HG03196 (cell line): ENCODE results near the gene RRM2.
"Not testable (repeated sequence)": the region's sequence is repeated elsewhere in the genome, so short reads cannot be mapped to it uniquely, and the experiment has no call there.

Source experiments
- ATAC-seq: cut with Tn5 transposase; IDR thresholded peaks from one replicate; pipeline ENCODE4 v1.9.1; 2021; ENCODE audit not compliant: unreplicated experiment

RRM2 gene

DNA sequence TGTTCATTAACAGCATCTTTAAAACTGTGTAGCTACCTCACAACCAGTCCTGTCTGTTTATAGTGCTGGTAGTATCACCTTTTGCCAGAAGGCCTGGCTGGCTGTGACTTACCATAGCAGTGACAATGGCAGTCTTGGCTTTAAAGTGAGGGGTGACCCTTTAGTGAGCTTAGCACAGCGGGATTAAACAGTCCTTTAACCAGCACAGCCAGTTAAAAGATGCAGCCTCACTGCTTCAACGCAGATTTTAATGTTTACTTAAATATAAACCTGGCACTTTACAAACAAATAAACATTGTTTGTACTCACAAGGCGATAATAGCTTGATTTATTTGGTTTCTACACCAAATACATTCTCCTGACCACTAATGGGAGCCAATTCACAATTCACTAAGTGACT, 7.0 kb downstream of the RRM2 start:
- no peak for ATAC-seq

DNA sequence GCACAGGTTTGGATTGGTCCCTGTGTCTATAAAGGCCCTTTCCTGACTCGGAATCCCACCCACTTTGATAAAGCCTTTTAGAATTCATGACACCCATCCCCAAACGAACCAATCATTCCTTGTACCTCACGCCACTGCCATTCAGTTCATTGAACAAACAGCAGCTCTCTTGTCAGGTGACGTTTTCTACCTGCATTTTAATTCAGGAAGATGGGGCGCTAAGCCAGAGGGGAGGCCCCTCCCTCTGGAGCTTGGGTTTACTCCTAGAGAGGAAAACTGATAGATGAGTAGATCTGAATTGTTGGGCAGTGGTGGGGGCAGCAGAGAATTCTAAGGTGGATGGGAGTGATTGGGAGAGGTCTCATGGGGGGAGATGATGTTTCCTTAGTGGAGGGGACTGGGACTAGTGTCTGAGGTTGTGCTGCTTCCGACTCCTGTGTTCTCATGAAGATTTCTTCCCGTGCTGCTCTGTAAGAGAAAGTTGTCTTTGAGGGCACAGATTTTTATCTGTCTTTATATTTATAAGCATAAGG, 9.6 kb downstream of the RRM2 start:
- no peak for ATAC-seq

DNA sequence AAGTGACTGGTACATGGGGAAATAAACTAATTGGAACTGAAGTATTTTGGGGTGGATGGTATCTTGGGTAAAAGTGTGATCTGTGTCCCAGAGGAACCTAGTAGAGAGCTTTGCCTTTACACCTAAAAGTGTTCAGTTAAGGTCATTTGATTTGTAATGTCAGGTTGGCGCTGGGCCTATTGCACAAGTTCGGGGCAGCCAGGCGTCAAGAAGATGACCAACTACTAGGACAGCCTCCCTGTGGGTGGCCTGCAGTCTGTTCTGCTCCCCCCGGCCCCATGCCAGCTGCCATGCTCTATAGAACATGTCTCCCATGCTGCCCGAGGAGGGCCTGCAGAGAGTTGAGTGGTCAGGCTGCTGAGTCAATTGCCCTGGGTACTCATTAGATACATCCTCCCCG, 10.1 kb downstream of the RRM2 start:
- no peak for ATAC-seq

DNA sequence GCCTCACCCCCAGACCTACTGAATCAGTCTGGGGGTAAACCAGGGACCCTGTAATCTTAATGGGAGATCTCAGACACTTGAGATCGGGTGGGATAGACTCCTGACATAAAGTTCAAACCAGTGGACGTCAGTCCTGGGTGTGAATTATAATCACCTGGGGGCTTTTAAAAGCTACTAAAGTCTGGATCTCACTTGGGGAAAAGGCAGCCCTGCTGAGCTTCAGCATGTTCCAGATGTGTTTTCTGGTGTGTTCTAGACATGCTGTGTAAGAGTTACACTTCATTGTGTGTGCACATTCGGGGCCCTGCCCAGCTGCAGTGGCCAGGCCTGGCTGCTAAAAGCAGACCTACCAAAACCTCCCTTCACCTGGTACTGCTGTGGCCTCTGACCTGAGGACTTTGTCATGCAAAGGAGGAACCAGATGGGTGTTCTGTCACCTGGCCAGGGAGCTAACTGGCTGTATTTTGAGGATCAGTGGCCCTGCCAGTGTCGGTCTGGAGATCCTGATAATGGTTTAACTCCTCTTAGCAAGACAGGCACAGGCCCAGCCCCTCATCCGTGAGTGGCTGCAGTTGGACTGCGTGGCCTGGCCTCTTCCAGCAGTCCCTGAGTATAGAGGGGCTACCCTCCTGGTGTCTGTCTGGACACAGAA, 10.6 kb downstream of the RRM2 start:
- ATAC-seq = no peak

DNA sequence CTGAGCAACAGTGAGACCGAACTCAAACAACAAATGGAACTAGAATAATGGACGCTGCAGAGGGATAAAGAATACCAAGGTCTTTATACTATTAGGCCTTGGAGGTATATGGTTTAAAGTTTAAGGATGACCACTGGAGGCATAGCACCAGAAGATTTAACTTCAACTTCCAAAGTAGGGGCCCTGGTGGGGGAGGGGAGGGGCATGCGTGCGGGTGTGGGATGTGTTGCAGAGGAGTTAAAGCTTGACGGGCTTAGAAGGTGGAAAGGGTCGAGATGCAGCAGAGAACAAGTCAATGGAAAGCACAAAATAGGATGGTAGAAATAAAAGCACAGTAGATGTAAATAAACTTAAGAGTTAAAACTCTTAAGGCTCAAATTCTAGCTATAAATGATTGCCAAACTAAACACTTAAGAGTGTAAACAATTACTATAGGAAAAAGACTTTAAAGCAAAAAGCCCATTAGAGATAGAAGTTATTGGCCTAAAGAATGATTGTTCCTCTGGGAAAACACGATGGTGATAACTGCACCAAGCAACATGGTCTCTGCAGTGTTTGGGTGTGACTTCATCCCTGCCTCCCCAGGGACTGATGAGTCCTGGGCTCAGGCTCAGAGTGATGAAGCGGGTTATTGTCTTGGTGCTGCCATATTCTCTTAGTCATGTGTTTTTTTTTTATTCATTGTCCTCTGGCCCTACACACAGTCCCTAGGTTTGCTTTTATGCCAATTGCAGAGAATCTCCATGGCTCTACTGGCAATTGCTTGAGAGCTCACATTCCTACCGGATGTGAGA, 13.0 kb downstream of the RRM2 start:
- no peak for ATAC-seq

DNA sequence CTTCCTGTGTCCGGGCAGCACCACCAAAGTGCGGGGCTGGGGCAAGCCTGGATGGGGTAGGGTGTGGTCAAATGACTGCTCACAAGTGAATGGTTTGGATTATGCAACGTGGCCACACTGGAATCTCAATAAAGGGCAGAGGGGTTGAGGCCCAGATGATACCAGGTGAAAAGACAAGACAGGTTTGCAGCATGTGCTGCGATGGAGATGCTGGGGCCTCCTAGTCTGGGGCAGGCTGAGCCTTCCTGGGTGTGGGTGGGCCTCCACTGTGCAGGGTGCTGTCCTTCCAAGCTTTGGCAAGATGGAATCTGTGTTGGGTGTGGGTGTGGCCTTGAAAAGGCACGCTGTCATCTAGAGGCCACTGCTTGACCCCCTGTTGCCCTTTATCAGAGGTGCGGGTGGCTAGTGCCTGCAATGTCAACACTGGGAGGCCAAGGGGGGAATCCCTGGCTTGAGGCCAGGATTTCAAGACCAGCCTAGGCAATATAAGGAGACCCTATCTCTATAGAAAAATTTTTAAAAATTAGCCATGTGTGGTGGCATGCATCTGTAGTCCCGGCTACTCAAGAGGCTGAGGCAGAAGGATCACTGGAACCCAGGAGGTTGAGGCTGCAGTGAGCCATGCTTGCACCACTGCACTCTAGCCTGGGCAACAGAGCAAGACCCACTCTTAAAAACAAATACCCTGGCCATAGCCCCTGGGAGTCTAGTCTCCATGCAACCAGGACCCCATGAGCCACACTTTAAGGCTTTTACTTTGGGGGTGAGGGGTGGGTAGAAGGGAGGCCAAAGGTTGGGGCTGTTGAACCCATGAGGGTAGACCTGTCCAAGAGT, 13.8 kb downstream of the RRM2 start:
- ATAC-seq = no peak

DNA sequence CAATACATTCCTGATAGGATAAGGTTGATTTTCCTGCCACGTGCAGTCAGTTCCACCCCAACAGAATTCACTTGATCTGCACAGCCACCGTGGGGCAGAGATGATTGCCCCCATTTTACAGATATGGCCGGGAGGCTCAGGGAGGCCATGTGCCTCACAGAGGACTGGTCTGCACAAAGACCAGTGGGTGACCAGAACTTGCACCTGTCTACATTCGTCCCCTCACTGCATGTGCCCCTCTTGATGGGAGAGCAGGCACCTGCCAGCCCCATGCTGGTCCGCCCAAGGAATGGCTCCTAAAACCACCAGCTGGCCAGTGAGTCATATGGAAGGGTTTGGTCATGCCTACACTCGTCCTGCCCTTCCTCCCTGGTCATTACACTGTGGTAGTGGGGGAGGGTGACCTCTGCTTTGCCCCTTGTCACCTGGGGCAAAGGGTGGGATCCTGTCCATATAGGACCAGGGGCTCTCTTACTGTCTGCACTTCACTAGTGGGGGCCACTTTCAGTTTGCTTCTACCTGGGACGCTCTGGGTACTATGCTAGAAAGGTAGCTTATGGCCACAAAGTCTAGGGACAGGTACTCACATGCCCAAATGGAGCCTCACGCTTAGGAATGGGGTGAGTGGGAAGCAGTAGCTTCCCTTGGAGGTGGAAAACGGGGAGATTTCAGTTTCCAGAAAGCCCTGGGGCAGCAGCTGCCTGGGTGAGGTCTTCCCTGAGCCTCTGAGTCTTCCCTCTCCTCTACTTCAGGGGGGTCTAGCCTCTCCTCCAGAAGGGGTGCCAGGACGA, 14.7 kb downstream of the RRM2 start:
- no peak for ATAC-seq

DNA sequence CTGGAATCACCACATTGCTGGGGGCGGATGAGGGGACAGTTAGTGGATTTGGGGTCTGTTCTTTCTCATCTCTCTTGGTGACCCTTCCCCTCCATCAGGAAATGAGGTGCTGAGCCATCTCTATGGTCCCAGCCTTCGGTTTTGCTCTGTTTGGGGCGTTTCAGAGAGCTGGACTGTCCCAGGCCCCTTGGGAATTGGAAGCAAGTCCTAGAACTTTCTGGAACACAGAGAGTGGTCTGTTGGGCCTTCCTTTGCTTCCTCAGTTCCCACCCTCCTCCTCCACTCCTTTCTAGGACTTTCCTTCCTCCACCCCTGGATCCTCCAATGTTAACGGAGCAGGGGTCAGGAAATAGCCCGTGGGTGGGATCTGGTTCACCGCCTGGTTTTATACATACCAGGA, 17.0 kb downstream of the RRM2 start:
- no peak for ATAC-seq

DNA sequence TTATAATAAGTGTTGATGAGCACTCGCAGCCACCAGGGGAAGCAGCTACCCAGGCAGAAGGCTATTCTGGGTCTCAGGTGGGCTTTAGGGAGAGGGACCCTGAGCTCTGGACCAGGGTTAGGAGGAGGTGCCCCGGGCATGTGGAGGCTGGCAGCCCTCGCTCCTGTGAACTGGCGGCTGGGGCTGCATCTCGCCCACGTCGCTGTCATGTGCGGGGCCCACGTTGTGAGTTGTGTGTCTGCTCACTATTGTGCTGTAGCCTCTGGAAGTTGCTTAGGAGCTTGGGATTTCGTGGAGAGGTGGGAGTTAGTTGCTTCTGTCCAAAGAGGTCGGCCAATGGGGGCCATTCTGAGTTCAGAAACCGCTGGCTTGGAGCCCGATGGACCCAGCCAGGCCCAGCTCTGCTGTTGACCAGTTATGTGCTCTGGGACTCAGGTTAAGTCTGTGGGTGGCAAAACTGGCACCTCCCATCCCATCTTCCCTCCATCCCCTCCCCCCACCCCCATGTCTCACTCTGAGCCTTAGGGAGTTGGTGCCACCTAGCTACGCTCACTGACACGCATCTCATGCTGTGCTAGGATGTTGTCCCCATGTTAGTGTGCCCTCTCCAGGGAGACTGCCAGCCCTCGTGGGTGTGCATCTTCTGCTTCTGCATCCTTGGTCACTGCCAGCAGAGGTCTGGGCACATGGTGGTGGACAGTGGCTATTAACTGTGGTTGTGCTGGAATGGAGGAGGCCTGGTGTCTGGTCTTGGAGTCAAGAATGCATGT, 18.5 kb downstream of the RRM2 start:
- no peak for ATAC-seq

DNA sequence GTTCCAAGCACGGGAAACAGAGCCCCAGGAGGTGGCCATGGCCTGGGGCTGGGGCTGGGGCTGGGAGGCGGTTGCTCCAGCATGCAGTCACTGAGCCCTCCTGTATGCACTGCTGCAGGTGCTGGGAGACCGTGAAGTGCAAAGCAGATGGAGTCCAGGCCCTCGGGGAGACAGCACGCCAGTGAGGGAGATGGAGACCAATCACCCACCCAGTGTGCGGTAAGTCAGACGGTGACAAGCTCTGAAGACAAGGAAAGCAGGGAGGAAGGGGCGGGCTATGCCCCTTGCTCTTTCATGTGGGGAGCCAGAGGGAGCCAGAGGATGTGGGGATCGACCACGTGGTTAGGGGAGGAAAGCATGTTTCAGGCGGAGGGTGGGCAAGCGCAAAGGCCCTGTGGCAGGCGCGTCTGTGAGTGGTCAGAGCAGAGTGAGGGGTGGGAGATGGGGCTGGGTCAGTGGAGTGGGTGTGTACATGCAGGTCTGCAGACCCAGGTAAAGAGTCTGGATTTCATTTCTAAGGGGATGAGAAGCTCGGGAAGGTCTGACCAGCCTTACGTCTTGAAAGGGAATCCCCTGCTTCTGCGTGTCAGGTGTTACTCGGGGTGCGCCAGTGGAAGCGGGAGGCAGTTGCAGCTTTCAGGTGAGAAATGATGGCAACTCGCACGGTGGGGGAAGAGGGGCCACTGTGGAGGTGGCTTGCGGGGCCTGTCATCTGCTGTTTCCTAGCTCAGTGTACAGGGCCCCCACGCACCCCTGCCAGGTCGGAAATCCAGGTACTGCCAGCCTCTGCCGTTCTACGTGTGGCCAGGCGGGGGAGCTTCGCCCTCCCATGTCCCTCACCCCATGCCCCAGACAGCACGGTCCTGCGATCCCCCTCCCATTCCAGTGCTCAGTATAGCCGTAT, 19.4 kb downstream of the RRM2 start:
- no peak for ATAC-seq

DNA sequence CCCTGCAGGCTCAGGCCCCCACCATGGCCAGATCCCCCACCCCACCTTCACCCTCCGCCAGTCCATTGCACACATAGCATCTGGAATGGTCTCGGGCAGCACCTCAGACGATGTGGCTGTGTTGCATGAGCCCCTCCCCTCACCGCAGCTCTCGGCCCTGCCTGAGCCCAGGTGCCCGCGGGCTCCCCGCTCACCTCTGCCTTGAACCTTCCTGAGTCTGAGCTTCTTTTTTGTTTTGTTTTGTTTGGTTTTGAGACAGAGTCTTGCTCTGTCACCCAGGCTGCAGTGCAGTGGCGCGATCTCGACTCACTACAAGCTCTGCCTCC, 20.1 kb downstream of the RRM2 start:
- no peak for ATAC-seq

DNA sequence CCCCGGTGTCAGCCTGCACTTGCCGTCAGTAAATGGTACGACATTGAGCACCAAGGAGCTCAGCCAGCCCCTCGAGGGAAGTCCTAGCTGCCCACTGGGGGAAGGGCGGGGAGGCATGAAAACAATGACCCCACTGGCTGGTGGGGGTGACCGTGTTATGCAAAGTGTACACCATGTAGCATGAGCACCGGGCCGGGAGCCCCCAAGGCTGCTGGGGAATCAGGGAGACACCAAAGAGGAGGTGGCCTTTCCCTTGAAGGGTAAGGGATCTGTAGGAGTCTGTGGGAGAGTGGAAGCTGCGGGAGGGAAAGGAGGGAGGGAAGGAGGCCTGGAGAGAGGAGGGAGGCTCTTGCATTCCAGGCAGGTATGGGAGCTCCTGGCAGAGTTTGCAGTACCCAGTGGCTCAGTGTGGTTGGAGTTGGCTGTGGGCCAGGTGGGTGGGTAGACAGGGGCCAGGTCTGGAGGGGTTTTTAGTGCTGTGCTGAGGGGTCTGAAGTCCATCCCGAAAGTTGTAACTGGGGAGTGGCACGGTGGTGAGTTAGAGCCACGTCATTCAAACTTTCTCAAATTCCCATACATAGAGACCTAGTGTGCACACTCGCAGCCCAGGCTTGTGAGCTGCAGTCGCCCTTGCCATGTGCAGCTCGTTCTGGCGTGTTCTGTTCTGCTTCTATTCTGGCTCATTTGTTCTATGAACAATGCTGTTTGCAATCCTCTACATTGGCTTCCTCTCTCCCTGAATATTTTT, 22.4 kb downstream of the RRM2 start:
- ATAC-seq = no peak

DNA sequence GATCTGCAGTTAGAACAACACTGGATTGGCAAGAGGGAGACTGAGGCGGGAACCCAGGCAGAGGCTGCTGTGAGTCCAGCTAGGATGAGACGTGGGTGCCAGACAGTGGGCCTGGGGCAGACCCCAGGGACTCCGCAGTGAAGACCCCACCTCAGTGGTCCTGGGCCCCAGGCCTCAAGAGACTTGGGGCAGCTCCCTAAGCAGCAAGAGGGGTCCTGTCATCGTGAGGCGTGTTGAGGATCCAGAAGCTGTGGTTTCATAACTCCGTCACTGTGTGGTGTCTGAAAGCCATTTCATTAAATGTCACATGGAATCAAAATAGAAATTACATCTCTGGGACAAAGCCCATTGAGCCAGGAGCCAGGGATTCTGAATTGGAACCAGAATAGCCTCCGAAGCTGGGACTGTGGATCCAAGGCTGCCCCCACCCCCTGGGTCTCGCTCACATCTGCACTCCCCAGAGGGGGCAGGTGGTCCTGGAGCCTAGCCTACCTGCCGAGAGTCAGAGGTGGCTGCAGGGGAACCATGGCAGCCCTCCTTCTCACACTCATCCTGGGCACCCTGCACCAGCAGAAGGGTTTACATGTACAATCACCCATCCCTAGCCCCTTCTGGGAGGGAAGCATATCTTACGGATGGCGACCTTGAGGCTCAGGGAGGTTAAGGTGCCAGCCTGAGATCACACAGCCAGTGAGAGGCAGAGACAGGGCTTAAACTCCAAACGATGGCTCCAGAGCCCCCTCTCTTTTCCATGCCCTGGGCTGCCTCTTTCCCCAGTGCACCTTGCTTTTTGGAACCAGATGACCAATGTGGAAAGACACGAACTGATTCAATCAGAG, 23.2 kb downstream of the RRM2 start:
- ATAC-seq = no peak

DNA sequence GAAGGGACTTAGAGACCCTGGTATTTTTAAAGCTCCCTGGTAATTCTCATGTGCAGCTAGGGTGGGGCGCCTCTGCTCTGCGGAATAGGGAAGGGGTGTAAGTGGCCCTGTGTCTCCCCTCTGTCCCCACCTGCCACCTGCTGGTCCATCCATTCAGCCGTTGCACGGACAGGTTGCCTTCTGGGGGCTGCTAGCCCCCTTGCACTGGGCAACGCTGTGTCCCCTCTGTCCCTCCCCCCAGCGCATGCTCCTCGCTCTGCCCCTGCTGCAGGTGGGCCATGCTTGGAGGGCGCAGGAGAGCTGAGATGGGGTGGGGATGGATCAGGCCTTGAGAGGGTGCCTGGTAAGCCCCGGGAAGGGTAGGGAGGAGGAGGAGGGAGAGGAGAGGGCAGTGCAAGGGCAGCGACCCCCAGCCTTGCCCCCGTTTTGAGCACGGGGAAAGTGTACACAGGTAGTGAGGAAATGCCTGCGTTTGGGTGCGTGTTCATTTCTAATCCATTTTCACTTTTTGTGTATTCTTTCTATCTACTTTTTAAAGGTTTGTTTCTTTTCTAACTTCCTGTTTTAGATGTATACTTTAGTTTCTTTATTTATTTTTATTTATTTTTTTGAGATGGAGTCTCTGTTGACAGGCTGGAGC, 23.9 kb downstream of the RRM2 start:
- no peak for ATAC-seq

DNA sequence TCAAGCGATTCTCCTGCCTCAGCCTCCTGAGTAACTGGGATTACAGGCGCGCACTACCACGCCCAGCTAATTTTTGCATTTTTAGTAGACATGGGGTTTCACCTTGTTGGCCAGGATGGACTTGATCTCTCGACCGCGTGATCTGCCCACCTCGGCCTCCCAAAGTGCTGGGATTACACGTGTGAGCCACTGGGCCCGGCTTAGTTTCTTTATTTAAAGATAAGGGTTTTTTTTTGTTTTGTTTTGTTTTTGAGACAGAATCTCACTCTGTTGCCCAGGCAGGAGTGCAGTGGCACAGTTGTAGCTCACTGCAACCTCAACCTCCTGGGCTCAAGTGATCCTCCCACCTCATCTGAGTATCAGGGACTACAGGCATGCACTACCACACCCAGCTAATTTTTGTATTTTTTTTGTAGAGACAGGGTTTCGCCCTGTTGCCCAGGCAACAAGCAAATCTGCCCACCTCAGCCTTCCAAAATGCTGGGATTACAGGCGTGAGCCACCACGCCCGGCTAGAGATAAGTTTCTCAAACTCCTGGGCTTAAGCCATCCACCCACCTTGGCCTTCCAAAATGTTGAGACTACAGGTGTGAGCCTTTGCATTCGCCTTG, 24.6 kb downstream of the RRM2 start:
- not testable (repeated sequence) for ATAC-seq

DNA sequence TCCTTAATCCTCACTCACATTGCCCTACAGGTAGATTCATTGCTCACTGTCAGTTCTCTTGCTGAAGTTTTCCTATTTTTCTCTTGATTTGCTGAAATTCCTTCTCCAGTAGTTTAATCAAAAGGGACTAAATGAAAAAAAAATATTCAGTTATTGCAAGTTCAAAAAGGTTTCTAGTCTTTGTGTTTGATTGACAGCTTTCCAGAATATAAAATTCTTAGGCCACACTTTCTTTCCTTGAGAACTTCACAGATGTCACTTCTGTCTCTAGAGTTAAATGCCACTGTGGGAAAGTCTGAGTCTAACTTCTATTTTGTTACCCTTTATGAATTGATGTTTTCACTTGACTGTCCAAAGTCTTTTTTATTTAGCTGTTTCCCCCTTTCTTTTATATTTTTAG, 25.7 kb downstream of the RRM2 start:
- ATAC-seq = no peak

DNA sequence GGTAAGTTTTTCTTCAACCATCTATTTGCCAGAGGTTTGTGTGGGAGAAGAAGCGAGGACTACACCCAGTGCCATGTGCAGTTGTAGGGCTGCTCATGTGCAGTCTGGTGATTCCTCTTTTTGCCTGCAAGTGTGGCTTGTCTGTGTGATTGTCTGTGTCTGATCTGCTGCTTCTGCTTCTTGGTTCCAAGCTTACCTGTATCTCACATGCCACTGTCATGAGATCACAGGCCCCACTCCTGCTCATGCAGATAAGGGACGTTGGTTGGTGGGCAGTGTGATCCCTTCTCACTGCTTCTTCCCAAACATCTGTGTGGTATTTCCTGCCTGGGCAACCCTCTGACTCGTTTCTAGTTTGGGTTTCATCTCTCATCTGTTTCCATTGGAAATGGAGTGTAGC, 27.1 kb downstream of the RRM2 start:
- ATAC-seq = no peak
